H7 (cell line): Measurements from ENCODE around the gene ST13. TPM values are rescaled to one million over a fixed set of nuclear protein-coding genes. Genes with fewer than 3 reads are reported as not detected.
"Not testable (repeated sequence)": the region's sequence is repeated elsewhere in the genome, so short reads cannot be mapped to it uniquely, and the experiment has no call there.

Experiments
- DNase-seq: peaks from one replicate; pipeline ENCODE4 v3.0.0; 2012
- H3K27me3 ChIP-seq: 2 replicates; pipeline ENCODE4 v1.6.0; 2011; ENCODE audit warnings: mild to moderate bottlenecking, low read length; ENCODE audit not compliant: control insufficient read depth, insufficient read depth
- H3K36me3 ChIP-seq: replicated peaks from 2 replicates; pipeline ENCODE4 v1.5.1; 2011; ENCODE audit warnings: low read length; ENCODE audit not compliant: control insufficient read depth, insufficient read depth
- H3K4me3 ChIP-seq: 2 replicates; pipeline ENCODE4 v1.5.1; 2011; ENCODE audit warnings: low read depth, mild to moderate bottlenecking, control low read depth, low read length, moderate library complexity; ENCODE audit not compliant: insufficient read depth
- total RNA-seq: library from RNA; depleted of rRNA; stranded (reverse); fragments of >200 nt; shearing (Covaris generic); gene quantifications from 2 replicates; pipeline ENCODE4 v1.2.3, GENCODE V29; 2014; rRNA removed

ST13 gene
- total RNA-seq: 179 and 222 TPM in 2 replicates

GRCh38 chr22:40856513-40857308, at the start of gene ST13, which contains the start of gene XPNPEP3:
TSS of gene ST13 (minus strand) at chr22:40856639. CDS start at chr22:40856540, 99 bp downstream.
TSS of gene XPNPEP3 (plus strand) at chr22:40857148. CDS start at chr22:40857182, 34 bp downstream.
- Histone ChIP-seq H3K4me3 (peak within 1 kb of the TSS; percentile 89), H3K36me3 (peaks cover 1% of the 10 kb centered on the region; the same call in 1 of the 2 replicates), H3K27me3 (no peaks in the 10 kb centered on the region)
- DNase-seq: peak; percentile 95

GRCh38 chr22:40904101-40904500, 47.7 kb upstream of the ST13 start:
- no peak for DNase-seq
- Histone ChIP-seq H3K4me3 (no peak overlapping the region), H3K27me3 (no peaks in the 10 kb centered on the region), H3K36me3 (peaks cover 2% of the 10 kb centered on the region)

DNA sequence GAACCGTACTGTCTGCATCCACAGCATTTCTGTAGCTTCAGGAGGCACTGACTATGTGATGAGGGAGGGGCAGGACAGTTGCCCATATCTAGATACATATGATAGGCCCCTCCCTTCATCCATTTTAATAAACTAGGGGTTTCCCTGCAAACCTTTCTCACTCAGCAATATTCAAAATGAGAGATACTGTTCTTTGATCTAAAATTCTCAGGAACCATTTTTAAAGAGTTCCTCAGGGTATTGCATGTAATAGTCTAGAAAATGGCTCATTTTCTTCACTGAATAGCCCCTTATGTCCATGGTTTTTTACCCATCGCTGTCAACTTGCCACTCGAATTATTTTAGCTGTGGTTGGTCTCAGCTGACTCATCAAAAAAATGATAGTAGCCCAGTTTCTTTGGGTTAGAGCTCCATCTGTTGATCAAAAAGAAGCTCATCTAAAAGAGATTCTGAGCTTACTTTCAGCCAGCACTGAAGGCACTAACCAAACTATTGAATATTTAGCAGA, 42.5 kb upstream of the ST13 start:
- Histone ChIP-seq H3K36me3 (no peaks in the 10 kb centered on the region; the same call in 1 of the 2 replicates), H3K4me3 (no peak overlapping the region), H3K27me3 (no peaks in the 10 kb centered on the region)
- peak; percentile 63 for DNase-seq

DNA sequence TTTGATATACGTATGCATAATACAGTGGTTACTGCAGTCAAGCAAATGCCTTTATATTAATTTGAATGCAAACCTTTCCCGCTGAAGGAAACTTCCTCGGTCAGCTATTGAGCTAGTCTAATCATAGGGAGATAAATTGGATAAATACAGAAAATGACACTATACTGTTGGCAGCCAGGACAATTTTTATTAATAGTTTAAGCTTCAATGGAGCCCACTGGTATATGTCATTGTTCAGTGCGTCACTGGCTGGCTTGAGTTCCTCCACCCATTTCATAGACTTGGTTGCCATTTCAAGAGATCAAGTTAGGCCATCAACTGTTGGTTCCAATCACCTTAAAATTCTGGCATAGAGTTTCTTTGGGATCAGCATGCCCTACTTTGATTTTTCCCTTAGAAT, 38.0 kb upstream of the ST13 start:
- H3K27me3 ChIP-seq: no peaks in the 10 kb centered on the region
- H3K36me3 ChIP-seq: no peaks in the 10 kb centered on the region; the same call in 1 of the 2 replicates
- no peak for DNase-seq
- no peak overlapping the region for H3K4me3 ChIP-seq

DNA sequence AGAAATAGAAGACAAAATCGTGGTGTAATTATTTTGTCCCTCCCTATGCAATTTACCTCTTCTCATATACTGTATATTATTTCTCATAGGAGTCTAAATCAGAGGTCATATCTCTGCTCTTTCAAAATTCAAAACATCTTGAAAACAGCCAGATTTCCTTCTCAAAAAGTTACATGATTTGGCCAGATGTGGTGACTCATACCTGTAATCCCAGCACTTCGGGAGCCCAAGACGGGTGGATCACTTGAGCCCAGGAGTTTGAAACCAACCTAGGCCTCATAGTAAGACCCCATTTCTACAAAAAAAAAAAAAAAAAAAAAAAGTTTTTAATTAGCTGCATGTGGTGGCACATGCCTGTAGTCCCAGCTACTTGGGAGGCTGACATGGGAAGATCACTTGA, 34.4 kb upstream of the ST13 start:
- Histone ChIP-seq H3K27me3 (no peaks in the 10 kb centered on the region), H3K36me3 (peaks cover 6% of the 10 kb centered on the region), H3K4me3 (no peak overlapping the region)
- DNase-seq: no peak

DNA sequence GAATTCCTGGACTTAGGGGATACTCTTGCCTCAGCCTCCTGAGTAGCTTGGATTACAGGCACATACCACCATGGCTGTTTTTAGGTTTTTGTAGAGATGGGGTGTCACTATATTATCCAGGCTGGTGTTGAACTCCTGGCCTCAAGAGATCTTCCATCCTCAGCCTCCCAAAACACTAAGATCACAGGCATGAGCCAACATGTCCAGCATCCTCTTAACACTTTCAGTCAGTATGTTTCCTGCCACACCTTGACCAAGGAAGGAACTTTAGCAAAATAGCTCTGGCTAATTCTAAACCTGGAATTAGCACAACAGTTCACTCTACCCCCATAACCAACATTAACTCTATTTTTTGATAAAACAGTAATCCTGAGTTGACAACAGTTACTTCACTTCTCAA, 32.7 kb upstream of the ST13 start:
- H3K36me3 ChIP-seq: peaks cover 8% of the 10 kb centered on the region
- H3K27me3 ChIP-seq: no peaks in the 10 kb centered on the region
- H3K4me3 ChIP-seq: no peak overlapping the region
- DNase-seq: no peak

GRCh38 chr22:40878922-40879321, 22.5 kb upstream of the ST13 start:
- peaks cover 7% of the 10 kb centered on the region for H3K36me3 ChIP-seq
- no peak overlapping the region for H3K4me3 ChIP-seq
- DNase-seq: no peak
- H3K27me3 ChIP-seq: no peaks in the 10 kb centered on the region

GRCh38 chr22:40877488-40877887, 21.0 kb upstream of the ST13 start:
- DNase-seq: no peak
- H3K27me3 ChIP-seq: no peaks in the 10 kb centered on the region
- no peak overlapping the region for H3K4me3 ChIP-seq

GRCh38 chr22:40876907-40877306, 20.5 kb upstream of the ST13 start:
- H3K27me3 ChIP-seq: no peaks in the 10 kb centered on the region
- H3K36me3 ChIP-seq: peaks cover 4% of the 10 kb centered on the region
- DNase-seq: no peak
- no peak overlapping the region for H3K4me3 ChIP-seq

More at GRCh38 chr22:40877488-40877887, 21.0 kb upstream of the ST13 start:
- peaks cover 5% of the 10 kb centered on the region for H3K36me3 ChIP-seq

- H3K36me3 ChIP-seq: peaks cover 3% of the 10 kb centered on the region; the same call in 1 of the 2 replicates
- no peak for DNase-seq
- no peaks in the 10 kb centered on the region for H3K27me3 ChIP-seq
- no peak overlapping the region for H3K4me3 ChIP-seq
Observed at GRCh38 chr22:40875111-40875510, 18.7 kb upstream of the ST13 start.

DNA sequence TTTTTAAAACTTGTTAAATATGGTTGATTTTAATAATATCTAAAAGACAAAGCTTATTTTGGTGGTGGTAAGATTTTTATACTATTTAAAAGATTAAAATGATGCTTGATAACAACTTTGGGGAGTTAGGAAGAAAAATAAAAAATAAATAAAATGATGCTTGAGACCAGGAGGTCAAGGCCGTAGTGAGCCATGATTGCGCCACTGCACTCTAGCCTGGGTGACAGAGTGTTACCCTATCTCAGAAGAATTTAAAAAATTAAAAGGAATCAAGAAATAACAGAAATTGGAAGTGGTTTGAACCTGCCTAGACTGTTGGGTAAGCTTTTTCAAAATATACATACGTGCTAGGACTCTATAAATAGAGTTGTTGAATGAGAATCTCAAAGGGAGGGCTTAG, 17.6 kb upstream of the ST13 start:
- Histone ChIP-seq H3K4me3 (no peak overlapping the region), H3K27me3 (no peaks in the 10 kb centered on the region), H3K36me3 (peaks cover 5% of the 10 kb centered on the region)
- DNase-seq: no peak

GRCh38 chr22:40868379-40868778, 11.9 kb upstream of the ST13 start:
- not testable (repeated sequence) for DNase-seq

GRCh38 chr22:40867109-40867508, 10.7 kb upstream of the ST13 start:
- H3K27me3 ChIP-seq: no peaks in the 10 kb centered on the region
- no peak overlapping the region for H3K4me3 ChIP-seq
- H3K36me3 ChIP-seq: peaks cover 6% of the 10 kb centered on the region
- no peak for DNase-seq

More at GRCh38 chr22:40868379-40868778, 11.9 kb upstream of the ST13 start:
- not testable (repeated sequence) for H3K4me3 ChIP-seq, H3K36me3 ChIP-seq, H3K27me3 ChIP-seq

DNA sequence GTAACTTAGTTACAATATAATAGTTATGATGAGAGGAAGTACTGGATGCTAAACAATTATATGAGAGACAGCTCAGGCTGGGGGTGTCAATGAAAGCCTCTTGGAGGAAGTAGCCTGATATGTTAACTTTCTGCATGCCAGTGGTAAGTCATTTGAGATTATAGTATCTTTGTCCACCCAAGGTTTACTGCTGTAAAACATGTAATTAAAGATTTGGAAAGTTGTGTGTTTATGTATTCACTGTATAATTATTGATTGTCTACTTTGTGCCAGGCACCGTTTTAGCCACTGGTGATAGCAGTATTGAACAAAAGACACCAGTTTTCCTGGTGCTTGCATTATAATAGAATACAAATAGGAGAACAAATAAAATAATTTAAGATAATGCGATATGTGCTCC, 6.1 kb upstream of the ST13 start:
- Histone ChIP-seq H3K36me3 (no peaks in the 10 kb centered on the region), H3K27me3 (no peaks in the 10 kb centered on the region)
- DNase-seq: no peak

DNA sequence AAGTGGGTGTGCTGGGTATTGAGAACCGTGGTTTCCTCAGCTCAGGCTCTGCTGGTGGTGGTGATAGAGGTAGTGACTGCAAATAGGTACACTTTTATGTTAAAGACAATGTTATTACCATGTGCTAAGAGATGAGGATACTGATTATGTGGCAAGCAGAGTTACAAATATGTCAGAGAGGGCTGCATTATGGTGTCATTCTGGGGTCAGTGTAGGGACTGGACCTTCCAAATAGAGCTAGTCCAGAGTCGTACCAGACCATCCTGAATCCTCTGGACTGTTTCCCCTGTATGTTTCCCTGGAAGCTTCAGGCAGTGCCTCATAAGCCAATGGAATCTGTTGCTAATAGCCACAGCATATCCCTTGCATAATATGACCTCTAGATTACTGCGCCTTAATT, 5.6 kb upstream of the ST13 start, which contains the start of gene DNAJB7:
Gene DNAJB7 (minus strand): TSS at position 101 of the 400 bp plus-strand sequence. CDS start 119 bp downstream, outside the sequence.
- Histone ChIP-seq H3K36me3 (no peaks in the 10 kb centered on the region), H3K27me3 (no peaks in the 10 kb centered on the region), H3K4me3 (no peak within 1 kb of the TSS)
- DNase-seq: no peak

More for the DNA sequence above, 6.1 kb upstream of the ST13 start:
- no peak overlapping the region for H3K4me3 ChIP-seq
